Adrenal gland (tissue), 5 donors: Measurements from ENCODE around the gene SDK1.

Source experiments
- POLR2A ChIP-seq, 2 donors: fragments of 450-650 bp; IDR thresholded peaks; one replicate each; pipeline ENCODE4 v1.6.1; 2017; ENCODE audit warnings: antibody characterized with exemption in 2 of 2, mild to moderate bottlenecking in 2 of 2, moderate library complexity in 1 of 2
- TF ChIP-seq, protein P1 (sequence below), 6 experiments: fragments of 450-650 bp in 4 of 6; fragments of 200-600 bp in 2 of 6; sonication (generic) in 1 of 6; IDR thresholded peaks; 1 replicate in 5 of 6; 2 replicates in 1 of 6; pipeline versions ENCODE4 v1.5.1 to v1.8.0; 2016 to 2021; ENCODE audit warnings: antibody characterized with exemption in 6 of 6, mild to moderate bottlenecking in 2 of 6, moderate library complexity in 1 of 6
- donor health status: DM: no; HTN: no; CAD: no.

DNA sequence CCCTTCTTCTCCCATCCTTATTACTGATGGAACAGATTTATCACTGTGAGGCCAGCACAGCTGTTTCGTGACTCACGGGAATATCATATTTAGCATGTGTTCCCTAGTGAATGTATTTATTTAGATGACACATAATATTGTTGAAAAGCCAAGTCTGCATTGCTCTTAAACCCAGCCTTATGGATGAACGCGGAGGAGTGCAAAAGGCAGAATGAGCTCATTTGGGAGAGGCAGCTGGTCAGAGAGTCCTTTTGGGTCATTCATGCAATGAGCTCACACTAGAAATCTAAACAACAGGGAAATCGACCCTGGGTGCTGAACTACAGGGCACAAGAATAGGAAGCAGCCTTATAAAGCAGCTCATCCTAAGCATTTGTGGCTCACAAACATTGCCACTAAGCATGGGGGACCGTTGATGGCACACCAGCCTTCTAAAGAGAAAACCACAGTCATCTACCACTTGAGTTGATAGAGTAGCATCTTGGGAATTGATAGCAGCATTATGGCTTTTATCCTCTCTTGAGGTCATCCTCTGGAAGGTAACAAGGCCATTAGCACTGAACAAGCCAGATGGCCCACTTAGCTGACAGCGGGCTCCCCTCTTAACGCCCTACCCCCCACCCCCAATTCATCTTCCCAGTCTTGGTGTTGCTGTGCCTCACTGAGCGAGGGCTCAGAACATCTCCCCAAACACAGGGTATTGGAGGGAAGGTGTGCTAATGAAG is 32.9 kb upstream of the SDK1 start:
- TF ChIP-seq POLR2A (IDR thresholded peaks at IDR 0.05) = no peak
- TF ChIP-seq, protein P1, sequence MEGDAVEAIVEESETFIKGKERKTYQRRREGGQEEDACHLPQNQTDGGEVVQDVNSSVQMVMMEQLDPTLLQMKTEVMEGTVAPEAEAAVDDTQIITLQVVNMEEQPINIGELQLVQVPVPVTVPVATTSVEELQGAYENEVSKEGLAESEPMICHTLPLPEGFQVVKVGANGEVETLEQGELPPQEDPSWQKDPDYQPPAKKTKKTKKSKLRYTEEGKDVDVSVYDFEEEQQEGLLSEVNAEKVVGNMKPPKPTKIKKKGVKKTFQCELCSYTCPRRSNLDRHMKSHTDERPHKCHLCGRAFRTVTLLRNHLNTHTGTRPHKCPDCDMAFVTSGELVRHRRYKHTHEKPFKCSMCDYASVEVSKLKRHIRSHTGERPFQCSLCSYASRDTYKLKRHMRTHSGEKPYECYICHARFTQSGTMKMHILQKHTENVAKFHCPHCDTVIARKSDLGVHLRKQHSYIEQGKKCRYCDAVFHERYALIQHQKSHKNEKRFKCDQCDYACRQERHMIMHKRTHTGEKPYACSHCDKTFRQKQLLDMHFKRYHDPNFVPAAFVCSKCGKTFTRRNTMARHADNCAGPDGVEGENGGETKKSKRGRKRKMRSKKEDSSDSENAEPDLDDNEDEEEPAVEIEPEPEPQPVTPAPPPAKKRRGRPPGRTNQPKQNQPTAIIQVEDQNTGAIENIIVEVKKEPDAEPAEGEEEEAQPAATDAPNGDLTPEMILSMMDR (IDR thresholded peaks at IDR 0.05) = no peak
